Thyroid gland (tissue), 4 donors: ENCODE measurements around the gene RAD18. TPM values are rescaled to one million over a fixed set of nuclear protein-coding genes. Genes with fewer than 3 reads are reported as not detected.

Source experiments
- DNase-seq, 2 donors: peaks; one replicate each; pipeline ENCODE4 v3.0.0-alpha.2; 2019
- H3K27ac ChIP-seq, 3 donors: fragments of 200-600 bp; sonication (generic); 1 replicate in 2 of 3; 2 replicates in 1 of 3; pipeline ENCODE4 v1.5.1; 2016 to 2019; ENCODE audit warnings: mild to moderate bottlenecking in 1 of 3, moderate library complexity in 1 of 3
- H3K27me3 ChIP-seq: fragments of 200-600 bp; sonication (generic); one replicate; pipeline ENCODE4 v1.5.1; 2019
- H3K36me3 ChIP-seq, 2 donors: fragments of 200-600 bp; sonication (generic); one replicate each; pipeline ENCODE4 v1.5.1; 2016 to 2019
- H3K4me1 ChIP-seq, 2 donors: fragments of 200-600 bp; sonication (generic); one replicate each; pipeline ENCODE4 v1.5.1; 2017 to 2019
- H3K4me3 ChIP-seq, 3 donors: fragments of 200-600 bp; sonication (generic); replicated peaks in 1 of 3; 1 replicate in 2 of 3; 2 replicates in 1 of 3; pipeline ENCODE4 v1.5.1; 2016; ENCODE audit warnings: mild to moderate bottlenecking in 1 of 3
- H3K9me3 ChIP-seq: fragments of 200-600 bp; sonication (generic); one replicate; pipeline ENCODE4 v1.5.1; 2017
- CTCF ChIP-seq, 6 experiments: fragments of 200-600 bp in 3 of 6; fragments of 450-650 bp in 3 of 6; sonication (generic) in 3 of 6; IDR thresholded peaks; one replicate each; pipeline ENCODE4 v1.5.1; 2016 to 2019; ENCODE audit warnings: antibody characterized with exemption in 6 of 6, mild to moderate bottlenecking in 2 of 6, inconsistent platforms in 1 of 6, moderate library complexity in 1 of 6
- POLR2A ChIP-seq, 2 donors: fragments of 450-650 bp; IDR thresholded peaks; one replicate each; pipeline ENCODE4 v1.6.1; 2017; ENCODE audit warnings: antibody characterized with exemption in 2 of 2, mild to moderate bottlenecking in 2 of 2, moderate library complexity in 1 of 2
- WGBS, 2 donors: methylation state at CpG; one replicate each; pipeline ENCODE4 v1.1.5; 2017; 5-methylcytosine and 5-hydroxymethylcytosine counted together
- intact Hi-C: fragments of 100-400 bp; cut with DNase I; formaldehyde crosslinking; loops from one replicate; pipeline ENCODE4 v1.15.1; 2023
- total RNA-seq, 4 donors: library from RNA; depleted of rRNA; stranded (reverse); fragments of >200 nt; gene quantifications; one replicate each; pipeline ENCODE4 v1.2.3, GENCODE V29; 2016

RAD18 gene
- total RNA-seq, 4 donors from 2014 or later = 9.6 to 18.4 (median 10.5) TPM

DNA sequence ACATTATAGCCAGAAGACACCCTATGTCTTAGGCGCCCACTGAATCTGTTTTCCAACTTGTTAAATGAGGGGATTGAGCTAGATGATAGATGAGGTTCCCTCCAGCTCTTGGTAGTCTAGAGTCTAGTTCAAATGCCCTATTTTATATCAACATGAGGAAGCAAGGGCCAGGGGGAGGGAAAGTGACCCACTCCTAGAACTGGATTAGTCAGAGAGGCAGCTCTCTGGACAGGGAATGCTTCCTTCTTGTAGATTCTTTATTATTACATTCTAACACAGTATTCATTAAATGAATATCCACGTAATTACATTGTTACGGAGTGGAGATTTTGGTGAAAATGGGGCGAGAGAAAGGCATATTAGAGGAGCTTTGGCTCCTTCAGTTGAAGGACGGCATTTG is 89.5 kb downstream of the RAD18 start:
- H3K36me3 ChIP-seq = no peaks in the 10 kb centered on the region
- H3K9me3 ChIP-seq = no peaks in the 10 kb centered on the region
- no peak overlapping the region for H3K27ac ChIP-seq
- intact Hi-C loops = no loop called here
- TF ChIP-seq POLR2A (IDR thresholded peaks at IDR 0.05) (no peak), CTCF (IDR thresholded peaks at IDR 0.05) (no peak)
- no peak for DNase-seq
- H3K27me3 ChIP-seq = no peaks in the 10 kb centered on the region
- no peaks in the 10 kb centered on the region for H3K4me1 ChIP-seq
- H3K4me3 ChIP-seq = no peak overlapping the region
- WGBS, 2 donors = 97 to 98% methylated on average over 5 of the region's 5 CpGs

DNA sequence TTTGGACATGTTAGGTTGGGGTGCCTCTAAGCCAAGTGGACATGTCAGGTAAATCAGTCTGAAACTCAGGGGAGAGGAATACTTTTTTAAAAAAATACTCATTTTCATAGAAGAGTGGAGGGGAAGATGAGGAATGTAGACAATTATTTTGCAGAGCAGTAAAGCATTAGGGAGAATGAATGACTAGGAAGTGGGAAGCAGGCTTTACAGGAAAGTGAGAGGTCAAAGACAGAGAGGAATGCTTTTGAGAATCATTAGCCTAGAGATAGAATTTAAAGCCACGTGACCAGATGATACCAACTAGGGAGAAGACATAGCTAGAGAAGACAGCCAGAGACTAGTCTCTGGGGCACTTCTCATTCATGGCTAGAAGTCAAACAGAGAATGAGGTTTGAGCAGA is 91.0 kb downstream of the RAD18 start:
- WGBS, 2 donors = 78 to 90% methylated on average over 1 of the region's 1 CpG
- intact Hi-C loops = no loop called here
- H3K27me3 ChIP-seq = no peaks in the 10 kb centered on the region
- H3K27ac ChIP-seq = no peak overlapping the region
- H3K4me3 ChIP-seq = no peak overlapping the region
- TF ChIP-seq POLR2A (IDR thresholded peaks at IDR 0.05) = no peak
- no peak for DNase-seq
- H3K4me1 ChIP-seq = no peaks in the 10 kb centered on the region
- no peaks in the 10 kb centered on the region for H3K9me3 ChIP-seq
- no peaks in the 10 kb centered on the region for H3K36me3 ChIP-seq

GRCh38 chr3:8871306-8871705 is 92.0 kb downstream of the RAD18 start:
- Histone ChIP-seq H3K27me3 (no peaks in the 10 kb centered on the region), H3K9me3 (no peaks in the 10 kb centered on the region), H3K4me3 (no peak overlapping the region), H3K27ac (no peak overlapping the region), H3K36me3 (no peaks in the 10 kb centered on the region), H3K4me1 (no peaks in the 10 kb centered on the region)
- TF ChIP-seq POLR2A (IDR thresholded peaks at IDR 0.05) (no peak), CTCF (IDR thresholded peaks at IDR 0.05) (no peak)
- WGBS, 2 donors = 96 to 97% methylated on average over 3 of the region's 3 CpGs
- intact Hi-C loops = no loop called here
- no peak for DNase-seq

DNA sequence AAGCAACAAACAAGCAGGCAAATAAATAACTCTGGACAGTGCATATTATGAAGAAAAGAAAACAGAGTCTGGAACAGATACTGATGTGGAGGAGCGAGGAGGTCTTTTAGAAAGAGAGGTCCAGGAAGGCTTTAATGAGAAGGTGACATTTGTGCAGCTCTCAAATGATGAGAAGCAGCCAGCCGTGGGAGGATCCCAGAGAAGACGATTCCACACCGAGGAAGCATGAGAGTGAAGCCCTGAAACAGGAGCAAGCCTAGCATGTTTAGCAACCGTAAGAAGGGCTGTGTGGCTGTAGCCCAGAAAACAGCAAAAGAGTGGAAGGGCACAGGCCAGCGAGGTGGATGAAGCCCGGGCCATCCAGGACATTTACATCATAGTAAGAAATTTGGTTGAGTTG is 93.1 kb downstream of the RAD18 start:
- no peak overlapping the region for H3K27ac ChIP-seq
- H3K27me3 ChIP-seq = no peaks in the 10 kb centered on the region
- no peak for DNase-seq
- intact Hi-C loops = no loop called here
- TF ChIP-seq CTCF (IDR thresholded peaks at IDR 0.05) (no peak), POLR2A (IDR thresholded peaks at IDR 0.05) (no peak)
- no peaks in the 10 kb centered on the region for H3K4me1 ChIP-seq
- no peak overlapping the region for H3K4me3 ChIP-seq
- H3K36me3 ChIP-seq = no peaks in the 10 kb centered on the region
- WGBS, 2 donors = 94 to 95% methylated on average over 7 of the region's 7 CpGs
- H3K9me3 ChIP-seq = no peaks in the 10 kb centered on the region

DNA sequence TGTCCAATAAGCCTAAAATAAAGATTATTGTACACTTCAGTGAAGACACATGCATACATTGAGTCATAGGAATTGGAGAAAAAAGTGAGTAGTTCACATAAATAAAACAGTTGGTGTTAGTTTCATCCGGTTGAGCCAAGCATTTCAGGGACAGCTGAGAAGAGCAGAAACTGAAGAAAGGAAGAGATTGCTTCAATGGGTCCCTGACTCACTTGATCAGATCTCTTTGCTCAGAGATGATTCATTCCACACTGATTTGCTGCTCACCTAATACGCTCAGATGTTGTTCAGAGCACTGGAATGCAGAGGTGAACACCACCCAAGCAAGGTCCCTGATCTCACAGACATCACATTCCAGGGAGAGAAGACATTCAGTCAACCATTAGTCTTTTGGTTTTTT is 93.7 kb downstream of the RAD18 start:
- no peak for DNase-seq
- Histone ChIP-seq H3K27me3 (no peaks in the 10 kb centered on the region), H3K36me3 (no peaks in the 10 kb centered on the region), H3K4me1 (no peaks in the 10 kb centered on the region), H3K9me3 (no peaks in the 10 kb centered on the region), H3K27ac (no peak overlapping the region), H3K4me3 (no peak overlapping the region)
- intact Hi-C loops = no loop called here
- 86 to 87% methylated on average over 2 of the region's 2 CpGs for WGBS, 2 donors
- TF ChIP-seq CTCF (IDR thresholded peaks at IDR 0.05) (no peak), POLR2A (IDR thresholded peaks at IDR 0.05) (no peak)

- Histone ChIP-seq H3K4me1 (no peaks in the 10 kb centered on the region), H3K27me3 (no peaks in the 10 kb centered on the region), H3K36me3 (no peaks in the 10 kb centered on the region), H3K9me3 (no peaks in the 10 kb centered on the region), H3K27ac (no peak overlapping the region), H3K4me3 (no peak overlapping the region)
- TF ChIP-seq POLR2A (IDR thresholded peaks at IDR 0.05) (no peak), CTCF (IDR thresholded peaks at IDR 0.05) (no peak)
- intact Hi-C loops = no loop called here
- no peak for DNase-seq
- WGBS, 2 donors = 84 to 88% methylated on average over 3 of the region's 3 CpGs
Measured at GRCh38 chr3:8868996-8869395, 94.3 kb downstream of the RAD18 start.
